Measurements from ENCODE around the gene ZDHHC17.

Gene ZDHHC17

GRCh38 chr12:76880519-76881023 is 116.7 kb downstream of the ZDHHC17 start:
- DNase-seq (ENCODE audit: low read depth), result no peak
- TF ChIP-seq, protein P1, sequence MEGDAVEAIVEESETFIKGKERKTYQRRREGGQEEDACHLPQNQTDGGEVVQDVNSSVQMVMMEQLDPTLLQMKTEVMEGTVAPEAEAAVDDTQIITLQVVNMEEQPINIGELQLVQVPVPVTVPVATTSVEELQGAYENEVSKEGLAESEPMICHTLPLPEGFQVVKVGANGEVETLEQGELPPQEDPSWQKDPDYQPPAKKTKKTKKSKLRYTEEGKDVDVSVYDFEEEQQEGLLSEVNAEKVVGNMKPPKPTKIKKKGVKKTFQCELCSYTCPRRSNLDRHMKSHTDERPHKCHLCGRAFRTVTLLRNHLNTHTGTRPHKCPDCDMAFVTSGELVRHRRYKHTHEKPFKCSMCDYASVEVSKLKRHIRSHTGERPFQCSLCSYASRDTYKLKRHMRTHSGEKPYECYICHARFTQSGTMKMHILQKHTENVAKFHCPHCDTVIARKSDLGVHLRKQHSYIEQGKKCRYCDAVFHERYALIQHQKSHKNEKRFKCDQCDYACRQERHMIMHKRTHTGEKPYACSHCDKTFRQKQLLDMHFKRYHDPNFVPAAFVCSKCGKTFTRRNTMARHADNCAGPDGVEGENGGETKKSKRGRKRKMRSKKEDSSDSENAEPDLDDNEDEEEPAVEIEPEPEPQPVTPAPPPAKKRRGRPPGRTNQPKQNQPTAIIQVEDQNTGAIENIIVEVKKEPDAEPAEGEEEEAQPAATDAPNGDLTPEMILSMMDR (IDR thresholded peaks at IDR 0.05; ENCODE audit: insufficient read depth, low read depth, low read length, missing control alignments), result no peak

GRCh38 chr12:76881142-76881541 is 117.2 kb downstream of the ZDHHC17 start:
- no peak overlapping the region for H3K4me3 ChIP-seq (ENCODE audit: low read depth, low read length)
- TF ChIP-seq, protein P1 (IDR thresholded peaks at IDR 0.05; ENCODE audit: insufficient read depth, low read depth, low read length, missing control alignments), result no peak
- no peak for DNase-seq (ENCODE audit: low read depth)

More at GRCh38 chr12:76880519-76881023, 116.7 kb downstream of the ZDHHC17 start:
- no peak overlapping the region for H3K4me3 ChIP-seq (ENCODE audit: low read depth, low read length)

- H3K4me3 ChIP-seq (ENCODE audit: low read depth, low read length), result no peak overlapping the region
- TF ChIP-seq, protein P1 (IDR thresholded peaks at IDR 0.05; ENCODE audit: insufficient read depth, low read depth, low read length, missing control alignments), result no peak
- no peak for DNase-seq (ENCODE audit: low read depth)
Observed at GRCh38 chr12:76882367-76882766, 118.5 kb downstream of the ZDHHC17 start.

GRCh38 chr12:76883151-76883550 is 119.2 kb downstream of the ZDHHC17 start:
- no peak for DNase-seq (ENCODE audit: low read depth)
- H3K4me3 ChIP-seq (ENCODE audit: low read depth, low read length), result no peak overlapping the region
- TF ChIP-seq, protein P1 (IDR thresholded peaks at IDR 0.05; ENCODE audit: insufficient read depth, low read depth, low read length, missing control alignments), result no peak

- no peak for DNase-seq (ENCODE audit: low read depth)
- TF ChIP-seq, protein P1 (IDR thresholded peaks at IDR 0.05; ENCODE audit: insufficient read depth, low read depth, low read length, missing control alignments), result no peak
- no peak overlapping the region for H3K4me3 ChIP-seq (ENCODE audit: low read depth, low read length)
Observed at GRCh38 chr12:76883811-76884210, 119.9 kb downstream of the ZDHHC17 start.

DNA sequence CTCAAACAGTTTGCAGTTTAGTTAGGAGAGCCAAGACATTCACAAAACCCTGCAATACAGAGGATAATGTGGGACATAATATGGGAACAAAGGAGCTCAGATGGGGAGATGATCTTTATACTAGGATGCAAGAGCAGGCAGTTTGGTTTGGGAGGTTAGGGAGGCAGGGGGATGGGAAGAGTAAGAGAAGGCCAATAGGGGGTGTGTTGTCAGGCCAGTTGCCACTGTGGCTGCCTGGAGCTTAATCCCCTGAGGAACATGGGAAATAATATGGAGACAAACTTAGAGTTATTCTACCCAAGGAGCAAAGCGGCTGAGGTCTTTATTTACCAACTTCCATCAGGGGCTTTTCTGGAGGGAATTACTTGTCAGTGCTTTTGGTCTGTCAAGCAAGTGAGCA is 124.9 kb downstream of the ZDHHC17 start:
- no peak overlapping the region for H3K4me3 ChIP-seq (ENCODE audit: low read depth, low read length)
- no peak for DNase-seq (ENCODE audit: low read depth)
- TF ChIP-seq, protein P1 (IDR thresholded peaks at IDR 0.05; ENCODE audit: insufficient read depth, low read depth, low read length, missing control alignments), result no peak
